Urothelium cell line (cell line): Measurements from ENCODE around the gene GRPR.
A peak's percentile ranks its signal among the peaks of the same experiment; 100 is the strongest.
"Not testable (repeated sequence)": the region's sequence is repeated elsewhere in the genome, so short reads cannot be mapped to it uniquely, and the experiment has no call there.

Experiments
- DNase-seq: peaks from one replicate; pipeline ENCODE4 v3.0.0; 2011; ENCODE audit warnings: low spot score, mixed read lengths
- FAIRE-seq: peaks from 2 replicates; lab custom pipeline; 2011; peaks lifted over from hg19 to GRCh38; lab: Jason Lieb, UNC

GRPR gene

DNA sequence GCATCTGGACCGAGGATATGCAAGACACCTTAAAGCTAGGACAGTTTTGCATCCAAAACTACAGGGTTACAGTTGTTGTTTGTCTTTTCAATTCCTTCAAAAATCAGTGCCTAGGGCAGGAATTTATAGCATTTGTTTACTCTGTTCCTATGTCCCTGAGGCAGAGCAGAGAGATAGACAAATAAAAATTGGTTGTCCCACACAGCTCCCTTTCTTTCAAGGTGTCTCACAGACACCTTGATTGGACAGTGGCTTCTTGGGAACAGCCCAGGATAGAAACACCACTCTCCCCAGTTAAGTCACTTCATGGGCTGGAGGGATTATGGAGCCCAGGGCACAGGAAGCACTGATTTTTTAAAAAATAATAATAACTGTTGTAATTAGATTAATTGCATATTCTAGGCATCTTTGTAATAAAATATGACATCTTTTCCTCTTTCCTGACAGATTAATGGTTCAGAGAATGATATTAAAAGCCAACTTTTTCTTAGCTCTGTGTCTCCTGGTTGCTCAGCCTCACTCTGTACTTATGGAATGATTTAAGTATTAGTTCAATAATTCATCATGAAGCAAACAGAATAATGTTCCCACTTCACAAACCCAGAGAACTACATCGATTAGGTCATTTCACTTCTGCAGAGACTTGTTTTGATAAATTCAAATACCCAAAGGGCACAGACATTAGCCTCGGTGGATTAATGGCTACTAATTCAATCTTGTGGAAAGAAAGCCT lies 52.1 kb downstream of the GRPR start:
- no peak for FAIRE-seq

GRCh38 chrX:16177260-16177659 lies 53.9 kb downstream of the GRPR start:
- FAIRE-seq = no peak
- no peak for DNase-seq

More for the DNA sequence above, 52.1 kb downstream of the GRPR start:
- no peak for DNase-seq

- DNase-seq, FAIRE-seq: not testable (repeated sequence)
Observed at GRCh38 chrX:16183843-16184242, 60.5 kb downstream of the GRPR start.

DNA sequence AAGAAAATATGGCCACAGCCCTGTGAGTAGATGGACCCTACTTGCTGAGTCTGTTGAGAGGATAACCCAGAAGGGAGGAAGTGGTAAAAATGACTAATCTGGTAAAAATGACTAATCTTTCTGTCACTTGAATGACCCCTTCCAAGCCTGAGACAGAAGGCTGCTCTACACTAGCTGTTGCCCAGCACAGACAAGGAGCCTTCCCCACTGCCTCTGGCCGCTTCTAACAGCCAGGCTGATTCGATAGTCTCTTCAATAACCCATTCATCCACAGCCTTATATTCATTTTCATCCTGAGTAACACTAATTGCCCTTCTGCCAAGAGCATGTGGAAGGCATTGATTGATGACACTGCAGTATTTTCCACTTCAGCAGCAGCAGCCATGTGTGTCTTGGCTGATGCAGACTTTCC lies 62.4 kb downstream of the GRPR start:
- DNase-seq (peak; percentile 48), FAIRE-seq (no peak)

- FAIRE-seq = no peak
- no peak for DNase-seq
Observed at GRCh38 chrX:16186380-16187007, 63.1 kb downstream of the GRPR start.

DNA sequence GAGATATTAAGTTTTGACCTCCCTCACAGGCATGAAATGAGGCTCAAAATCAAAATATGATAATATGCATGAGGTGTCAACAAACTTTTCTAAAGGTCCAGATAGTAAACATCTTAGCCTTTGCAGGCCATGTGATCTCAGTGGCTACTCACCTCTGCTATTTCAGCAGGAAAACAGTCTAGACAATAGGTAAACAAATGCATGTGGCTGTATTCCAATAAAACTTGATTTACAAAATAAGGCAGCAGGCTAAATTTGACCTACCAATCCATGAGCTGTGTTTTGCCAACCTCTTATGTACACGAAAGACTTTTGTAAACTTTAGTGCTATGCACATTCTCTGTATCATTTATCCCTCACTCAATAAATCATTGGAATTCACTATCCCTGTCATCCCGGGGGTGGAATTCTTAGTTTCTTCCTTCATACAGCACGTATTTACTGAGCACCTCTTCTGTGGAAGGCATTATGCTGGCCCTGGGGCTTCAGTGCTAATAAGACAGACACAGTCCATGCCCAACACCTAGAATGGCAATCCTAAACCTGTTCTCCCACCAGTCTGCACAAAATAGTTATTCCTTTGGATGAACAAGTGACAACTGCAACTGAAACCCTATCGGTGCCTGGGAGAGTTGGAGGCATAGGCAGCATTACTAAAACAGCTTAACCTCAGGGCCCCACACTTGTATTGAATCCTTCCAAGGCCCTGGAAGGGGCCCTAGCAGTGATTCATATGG lies 63.8 kb downstream of the GRPR start:
- DNase-seq (no peak), FAIRE-seq (no peak)

DNA sequence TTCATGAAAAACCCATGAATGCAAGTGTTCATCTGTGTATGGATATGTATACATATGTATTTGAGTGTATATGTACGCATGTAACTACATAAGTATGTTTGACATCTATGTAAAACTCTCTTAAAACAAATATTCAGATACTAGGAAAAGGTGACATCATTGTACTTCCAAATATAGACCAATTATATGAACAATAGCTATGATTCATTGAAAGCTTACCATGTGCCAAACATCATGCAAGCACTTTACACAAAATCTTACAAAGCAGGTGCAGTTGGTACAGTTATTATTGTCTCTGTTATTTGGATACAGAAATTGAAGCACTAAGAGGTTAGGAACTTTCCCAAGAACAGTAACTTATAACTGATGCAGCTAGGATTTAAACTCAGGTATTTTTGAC lies 65.3 kb downstream of the GRPR start:
- FAIRE-seq = no peak
- DNase-seq = no peak

DNA sequence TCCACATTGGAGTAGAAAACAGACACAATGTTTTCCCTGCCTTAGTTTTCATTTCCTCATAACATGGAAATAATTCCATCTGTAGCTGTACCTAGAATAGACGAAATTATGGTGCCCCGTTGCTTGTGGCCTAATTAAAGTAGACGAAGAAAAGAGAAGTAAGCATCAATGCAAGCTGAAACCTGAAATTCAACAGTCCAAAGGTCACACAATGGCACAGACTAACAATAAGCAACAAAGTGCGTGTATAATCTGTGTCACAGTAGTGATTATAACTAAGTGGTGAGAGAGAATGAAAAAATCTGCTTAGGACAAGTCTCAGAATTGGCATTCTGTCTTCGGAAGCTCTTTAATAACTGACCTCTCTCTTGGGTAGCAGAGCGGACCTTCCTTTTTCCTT lies 68.2 kb downstream of the GRPR start:
- no peak for DNase-seq
- no peak for FAIRE-seq

DNA sequence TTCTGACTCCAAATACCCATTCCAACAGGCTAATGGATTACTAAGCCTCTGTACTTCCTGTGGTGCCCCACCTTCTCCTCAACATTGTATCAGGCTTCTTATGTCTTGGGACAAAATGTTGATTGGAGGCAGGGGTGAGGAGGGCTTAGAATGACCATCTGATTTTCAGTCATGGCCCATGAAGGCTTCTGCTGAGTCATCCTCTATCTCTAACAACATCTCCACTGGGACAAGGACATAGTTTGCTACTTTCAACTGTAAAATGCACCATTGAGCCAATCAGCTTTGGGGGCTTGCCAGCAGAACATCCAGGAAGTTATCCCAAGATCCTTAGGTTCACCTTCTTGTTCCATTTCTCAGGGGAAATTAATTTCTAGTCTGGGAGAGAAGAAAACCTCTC lies 73.5 kb downstream of the GRPR start:
- FAIRE-seq (no peak), DNase-seq (no peak)

DNA sequence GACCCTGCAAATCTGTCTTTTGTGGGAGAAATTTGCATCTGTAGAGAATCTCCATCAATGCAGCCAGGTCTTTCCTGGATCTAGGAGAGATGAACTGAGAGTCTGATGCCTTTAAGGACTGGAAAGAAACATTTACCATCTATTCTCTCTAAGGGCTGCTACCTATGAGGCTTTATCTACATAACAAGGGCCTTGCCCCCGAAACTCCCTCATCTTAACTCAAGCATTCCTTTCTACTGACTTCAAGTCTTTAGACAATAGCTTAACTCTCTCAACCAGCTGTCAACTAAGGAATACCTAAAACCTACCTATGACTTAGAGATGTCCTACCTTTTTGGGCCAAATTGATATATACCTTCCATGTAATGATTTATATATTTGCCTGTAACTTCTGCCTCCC lies 76.0 kb downstream of the GRPR start:
- DNase-seq = no peak
- no peak for FAIRE-seq

GRCh38 chrX:16202943-16203342 lies 79.6 kb downstream of the GRPR start:
- no peak for DNase-seq
- FAIRE-seq = no peak
